DND-41 (cell line): ENCODE results near the gene AKNA.
A peak's percentile ranks its signal among the peaks of the same experiment; 100 is the strongest.

Experiments
- ATAC-seq: fragments of 200-7000 bp; cut with Tn5 transposase; 3 replicates; pipeline ENCODE4 v1.9.1; 2021; ENCODE audit warnings: low read depth; ENCODE audit not compliant: insufficient read depth
- DNase-seq: peaks from one replicate; pipeline ENCODE4 v3.0.0-alpha.2; 2020
- H2AFZ ChIP-seq: 2 replicates; pipeline ENCODE4 v1.6.0; 2012; ENCODE audit warnings: low read depth, low read length
- H3K27ac ChIP-seq: 2 replicates; pipeline ENCODE4 v1.5.1; 2012; ENCODE audit warnings: low read length, inconsistent platforms
- H3K27me3 ChIP-seq: fragments of 200-600 bp; sonication (generic); 2 replicates; pipeline ENCODE4 v1.6.0; 2012; ENCODE audit warnings: low read length, mild to moderate bottlenecking, inconsistent platforms; ENCODE audit not compliant: insufficient read depth, poor library complexity
- H3K36me3 ChIP-seq: 2 replicates; pipeline ENCODE4 v1.5.1; 2012; ENCODE audit warnings: low read length, inconsistent platforms; ENCODE audit not compliant: insufficient read depth
- H3K4me1 ChIP-seq: 2 replicates; pipeline ENCODE4 v1.5.1; 2012; ENCODE audit warnings: mild to moderate bottlenecking, low read length; ENCODE audit not compliant: insufficient read depth
- H3K4me2 ChIP-seq: 2 replicates; pipeline ENCODE4 v1.6.0; 2012; ENCODE audit warnings: mild to moderate bottlenecking, moderate library complexity, low read length, inconsistent platforms; ENCODE audit not compliant: insufficient read depth
- H3K4me3 ChIP-seq, 2 experiments: fragments of 200-600 bp in 1 of 2; shearing (Covaris generic) in 1 of 2; 2 replicates each; pipeline ENCODE4 v1.5.1; 2012 to 2016; ENCODE audit warnings: inconsistent platforms in 2 of 2, low read length in 2 of 2, mild to moderate bottlenecking in 2 of 2, low read depth in 1 of 2, moderate library complexity in 1 of 2
- H3K79me2 ChIP-seq: 2 replicates; pipeline ENCODE4 v1.6.0; 2012; ENCODE audit warnings: low read length, inconsistent platforms; ENCODE audit not compliant: insufficient read depth
- H3K9ac ChIP-seq: 2 replicates; pipeline ENCODE4 v1.6.0; 2012; ENCODE audit warnings: low read depth, mild to moderate bottlenecking, inconsistent platforms, low read length, moderate library complexity
- H3K9me3 ChIP-seq: 2 replicates; pipeline ENCODE4 v1.5.1; 2012; ENCODE audit warnings: low read length, moderate library complexity, mild to moderate bottlenecking, inconsistent platforms; ENCODE audit not compliant: insufficient read depth, severe bottlenecking
- H4K20me1 ChIP-seq: 2 replicates; pipeline ENCODE4 v1.6.0; 2012; ENCODE audit warnings: low read length; ENCODE audit not compliant: insufficient read depth
- CTCF ChIP-seq: IDR thresholded peaks from 2 replicates; pipeline ENCODE4 v1.5.1; 2012; ENCODE audit warnings: borderline replicate concordance, low read length, moderate library complexity, mild to moderate bottlenecking; ENCODE audit not compliant: poor library complexity, severe bottlenecking; ENCODE audit errors: extremely low read depth
- EZH2 ChIP-seq: IDR thresholded peaks from 3 replicates; pipeline ENCODE4 v1.6.1; 2012; ENCODE audit warnings: borderline replicate concordance, low read depth, mild to moderate bottlenecking, moderate library complexity, low read length, inconsistent platforms; ENCODE audit not compliant: severe bottlenecking

Gene AKNA

GRCh38 chr9:114346146-114346545 is 41.6 kb downstream of the AKNA start:
- 0 out of 2 replicates have a peak overlapping the region, but pooled peaks have one; percentile 24 for H3K27ac ChIP-seq
- peaks cover 20% of the 10 kb centered on the region for H3K4me1 ChIP-seq
- TF ChIP-seq EZH2 (no peak), CTCF (no peak)
- H3K36me3 ChIP-seq: peaks cover 95% of the 10 kb centered on the region
- no peaks in the 10 kb centered on the region for H3K27me3 ChIP-seq
- H3K79me2 ChIP-seq: no peaks in the 10 kb centered on the region
- H4K20me1 ChIP-seq: 0 out of 2 replicates have a peak, but pooled peaks cover 3% of the 10 kb centered on the region
- H3K9ac ChIP-seq: no peak overlapping the region
- H3K4me2 ChIP-seq: no peak overlapping the region
- H3K4me3 ChIP-seq: no peak overlapping the region
- no peaks in the 10 kb centered on the region for H3K9me3 ChIP-seq
- ATAC-seq: no peak
- H2AFZ ChIP-seq: no peak overlapping the region
- DNase-seq: no peak

GRCh38 chr9:114345493-114346065 is 42.2 kb downstream of the AKNA start:
- no peak overlapping the region for H3K4me2 ChIP-seq
- H4K20me1 ChIP-seq: 0 out of 2 replicates have a peak, but pooled peaks cover 3% of the 10 kb centered on the region
- peaks cover 95% of the 10 kb centered on the region for H3K36me3 ChIP-seq
- ATAC-seq: no peak
- H3K4me3 ChIP-seq: no peak overlapping the region
- no peaks in the 10 kb centered on the region for H3K79me2 ChIP-seq
- H3K4me1 ChIP-seq: peaks cover 19% of the 10 kb centered on the region
- no peaks in the 10 kb centered on the region for H3K27me3 ChIP-seq
- no peak for TF ChIP-seq EZH2
- TF ChIP-seq CTCF: no peak
- no peaks in the 10 kb centered on the region for H3K9me3 ChIP-seq
- no peak for DNase-seq
- H3K9ac ChIP-seq: no peak overlapping the region
- no peak overlapping the region for H3K27ac ChIP-seq
- H2AFZ ChIP-seq: no peak overlapping the region

- Histone ChIP-seq H3K9me3 (no peaks in the 10 kb centered on the region), H3K9ac (no peak overlapping the region), H3K4me2 (no peak overlapping the region), H4K20me1 (0 out of 2 replicates have a peak, but pooled peaks cover 3% of the 10 kb centered on the region), H3K27ac (no peak overlapping the region), H3K27me3 (no peaks in the 10 kb centered on the region), H3K79me2 (no peaks in the 10 kb centered on the region), H3K4me1 (peaks cover 12% of the 10 kb centered on the region), H2AFZ (no peak overlapping the region), H3K36me3 (peaks cover 95% of the 10 kb centered on the region), H3K4me3 (no peak overlapping the region)
- TF ChIP-seq EZH2: no peak
- TF ChIP-seq CTCF: no peak
- DNase-seq (no peak), ATAC-seq (no peak)
Measured at GRCh38 chr9:114344692-114345091, 43.1 kb downstream of the AKNA start.
